ENCODE measurements around the gene RFLNA.

GRCh38 chr12:124335426-124336183 is 40.7 kb downstream of the RFLNA start:
- TF ChIP-seq, protein P1, sequence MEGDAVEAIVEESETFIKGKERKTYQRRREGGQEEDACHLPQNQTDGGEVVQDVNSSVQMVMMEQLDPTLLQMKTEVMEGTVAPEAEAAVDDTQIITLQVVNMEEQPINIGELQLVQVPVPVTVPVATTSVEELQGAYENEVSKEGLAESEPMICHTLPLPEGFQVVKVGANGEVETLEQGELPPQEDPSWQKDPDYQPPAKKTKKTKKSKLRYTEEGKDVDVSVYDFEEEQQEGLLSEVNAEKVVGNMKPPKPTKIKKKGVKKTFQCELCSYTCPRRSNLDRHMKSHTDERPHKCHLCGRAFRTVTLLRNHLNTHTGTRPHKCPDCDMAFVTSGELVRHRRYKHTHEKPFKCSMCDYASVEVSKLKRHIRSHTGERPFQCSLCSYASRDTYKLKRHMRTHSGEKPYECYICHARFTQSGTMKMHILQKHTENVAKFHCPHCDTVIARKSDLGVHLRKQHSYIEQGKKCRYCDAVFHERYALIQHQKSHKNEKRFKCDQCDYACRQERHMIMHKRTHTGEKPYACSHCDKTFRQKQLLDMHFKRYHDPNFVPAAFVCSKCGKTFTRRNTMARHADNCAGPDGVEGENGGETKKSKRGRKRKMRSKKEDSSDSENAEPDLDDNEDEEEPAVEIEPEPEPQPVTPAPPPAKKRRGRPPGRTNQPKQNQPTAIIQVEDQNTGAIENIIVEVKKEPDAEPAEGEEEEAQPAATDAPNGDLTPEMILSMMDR (optimal IDR thresholded peaks at IDR 0.05 in 1 of 3, IDR thresholded peaks at IDR 0.05 in 1 of 3, conservative IDR thresholded peaks at IDR 0.05 in 1 of 3; ENCODE audit: extremely low read depth in 1 of 3, insufficient read depth in 2 of 3, low read length in 3 of 3): no peak
- TF ChIP-seq EZH2 (IDR thresholded peaks at IDR 0.05; ENCODE audit: low read length): no peak
